ENCODE results near the gene CLCNKA. TPM values are rescaled to one million over a fixed set of nuclear protein-coding genes. Genes with fewer than 3 reads are reported as not detected.

Gene CLCNKA
- total and polyA plus RNA-seq, 2 of the 8 experiments (the other 6 are each of a cell fraction or from before 2014, with no cell fraction given) = 0.95 to 2.0 TPM

DNA sequence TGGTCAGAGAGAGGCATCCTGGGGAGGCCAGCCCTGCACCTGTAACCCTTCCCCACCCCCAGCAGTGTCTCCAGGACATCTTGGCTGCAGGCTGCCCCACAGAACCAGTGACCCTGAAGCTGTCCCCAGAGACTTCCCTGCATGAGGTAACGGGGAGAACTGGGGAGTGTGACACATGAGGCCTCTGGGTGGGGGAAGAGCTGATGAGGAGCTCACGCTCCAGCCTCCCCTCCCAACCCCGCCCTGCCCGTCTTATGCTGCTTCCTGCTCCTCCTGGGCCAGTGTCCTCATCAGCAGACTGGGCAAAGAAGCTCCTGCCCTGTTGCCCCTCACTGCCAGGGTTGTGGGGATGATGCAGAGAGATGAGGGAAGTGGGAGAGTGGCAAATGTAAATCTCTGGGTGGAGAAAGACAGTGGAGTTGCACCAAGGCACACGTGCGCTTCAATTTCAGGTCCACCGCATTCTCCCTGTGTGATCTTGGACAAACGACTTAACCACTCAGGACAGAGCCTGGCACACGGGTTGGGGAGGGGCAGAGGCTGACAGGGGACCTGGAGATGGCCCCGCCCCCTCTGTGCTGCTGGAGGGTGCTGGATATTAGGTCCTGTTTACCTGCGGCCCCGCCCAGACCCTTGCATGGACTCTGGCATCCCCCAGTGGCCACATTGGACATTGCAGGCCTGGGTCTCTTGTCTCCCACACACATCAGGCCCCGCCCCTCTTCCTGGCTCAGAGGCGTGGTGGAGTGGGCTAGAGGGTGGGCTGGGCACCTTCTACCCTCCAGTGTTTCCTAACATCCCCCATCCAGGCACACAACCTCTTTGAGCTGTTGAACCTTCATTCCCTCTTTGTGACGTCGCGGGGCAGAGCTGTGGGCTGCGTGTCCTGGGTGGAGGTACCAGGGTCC is 34.0 kb downstream of the CLCNKA start (continued):
- TF ChIP-seq RAD21 (IDR thresholded peaks at IDR 0.05 in 1 of 2, conservative IDR thresholded peaks at IDR 0.05 in 1 of 2; ENCODE audit: low read depth in 2 of 2, low read length in 2 of 2) (peak; percentile 91 to 92), POLR2A (IDR thresholded peaks at IDR 0.05; ENCODE audit: control extremely low read depth in 1 of 2, low read depth in 2 of 2, low read length in 2 of 2) (no peak)
- TF ChIP-seq, protein P1, sequence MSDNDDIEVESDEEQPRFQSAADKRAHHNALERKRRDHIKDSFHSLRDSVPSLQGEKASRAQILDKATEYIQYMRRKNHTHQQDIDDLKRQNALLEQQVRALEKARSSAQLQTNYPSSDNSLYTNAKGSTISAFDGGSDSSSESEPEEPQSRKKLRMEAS (IDR thresholded peaks at IDR 0.05) = 0 out of 2 replicates have a peak, but pooled peaks have one; percentile 8
